ENCODE measurements around the gene PRKAG1. TPM values are rescaled to one million over a fixed set of nuclear protein-coding genes. Genes with fewer than 3 reads are reported as not detected.

Gene PRKAG1
- total RNA-seq, 1 experiment from 2014 or later, result 47.5 TPM

- no peak for DNase-seq
- Histone ChIP-seq H3K27me3 (ENCODE audit: low read length) (no peaks in the 10 kb centered on the region), H3K4me1 (ENCODE audit: low read length) (peaks cover 14% of the 10 kb centered on the region), H4K20me1 (ENCODE audit: insufficient read depth, low read depth, low read length) (peaks cover 35% of the 10 kb centered on the region), H3K4me3 (ENCODE audit: low read length) (no peak overlapping the region), H3K27ac (ENCODE audit: low read length) (no peak overlapping the region), H3K9me2 (replicated peaks; ENCODE audit: insufficient read depth, low read length) (no peaks in the 10 kb centered on the region), H3K9ac (ENCODE audit: low read length) (no peak overlapping the region), H3K9me3 (ENCODE audit: low read length) (no peaks in the 10 kb centered on the region), H3K79me2 (ENCODE audit: low read length) (peaks cover 42% of the 10 kb centered on the region), H3K4me2 (ENCODE audit: low read depth, low read length, poor library complexity, severe bottlenecking) (no peak overlapping the region), H3K36me3 (ENCODE audit: insufficient read depth, low read length) (peaks cover 39% of the 10 kb centered on the region), H2AFZ (ENCODE audit: low read length) (no peak overlapping the region)
Observed at GRCh38 chr12:49051777-49052438, 33.3 kb upstream of the PRKAG1 start.

GRCh38 chr12:49051373-49051764 is 32.8 kb upstream of the PRKAG1 start:
- Histone ChIP-seq H3K9me3 (ENCODE audit: low read length) (no peaks in the 10 kb centered on the region), H3K27me3 (ENCODE audit: low read length) (no peaks in the 10 kb centered on the region), H3K36me3 (ENCODE audit: insufficient read depth, low read length) (peaks cover 39% of the 10 kb centered on the region), H3K4me1 (ENCODE audit: low read length) (peaks cover 9% of the 10 kb centered on the region), H3K9ac (ENCODE audit: low read length) (no peak overlapping the region), H2AFZ (ENCODE audit: low read length) (no peak overlapping the region), H3K4me3 (ENCODE audit: low read length) (no peak overlapping the region), H4K20me1 (ENCODE audit: insufficient read depth, low read depth, low read length) (peaks cover 30% of the 10 kb centered on the region), H3K79me2 (ENCODE audit: low read length) (peaks cover 37% of the 10 kb centered on the region), H3K9me2 (replicated peaks; ENCODE audit: insufficient read depth, low read length) (no peaks in the 10 kb centered on the region), H3K27ac (ENCODE audit: low read length) (no peak overlapping the region), H3K4me2 (ENCODE audit: low read depth, low read length, poor library complexity, severe bottlenecking) (no peak overlapping the region)
- no peak for DNase-seq

- Histone ChIP-seq H3K36me3 (ENCODE audit: insufficient read depth, low read length) (peaks cover 45% of the 10 kb centered on the region), H4K20me1 (ENCODE audit: insufficient read depth, low read depth, low read length) (peaks cover 25% of the 10 kb centered on the region), H3K9me2 (replicated peaks; ENCODE audit: insufficient read depth, low read length) (no peaks in the 10 kb centered on the region), H2AFZ (ENCODE audit: low read length) (no peak overlapping the region), H3K4me3 (ENCODE audit: low read length) (no peak overlapping the region), H3K4me1 (ENCODE audit: low read length) (peaks cover 3% of the 10 kb centered on the region), H3K79me2 (ENCODE audit: low read length) (peaks cover 30% of the 10 kb centered on the region), H3K9me3 (ENCODE audit: low read length) (no peaks in the 10 kb centered on the region), H3K27ac (ENCODE audit: low read length) (no peak overlapping the region), H3K4me2 (ENCODE audit: low read depth, low read length, poor library complexity, severe bottlenecking) (no peak overlapping the region), H3K27me3 (ENCODE audit: low read length) (no peaks in the 10 kb centered on the region), H3K9ac (ENCODE audit: low read length) (no peak overlapping the region)
- no peak for DNase-seq
Observed at GRCh38 chr12:49050507-49051372, 32.2 kb upstream of the PRKAG1 start.

GRCh38 chr12:49049566-49050224 is 31.1 kb upstream of the PRKAG1 start:
- Histone ChIP-seq H3K27me3 (ENCODE audit: low read length) (no peaks in the 10 kb centered on the region), H3K9me2 (replicated peaks; ENCODE audit: insufficient read depth, low read length) (no peaks in the 10 kb centered on the region), H3K9me3 (ENCODE audit: low read length) (no peaks in the 10 kb centered on the region), H3K4me1 (ENCODE audit: low read length) (no peaks in the 10 kb centered on the region), H3K36me3 (ENCODE audit: insufficient read depth, low read length) (peaks cover 39% of the 10 kb centered on the region; the same call in 1 of the 2 replicates), H3K79me2 (ENCODE audit: low read length) (peaks cover 20% of the 10 kb centered on the region), H3K9ac (ENCODE audit: low read length) (no peak overlapping the region), H2AFZ (ENCODE audit: low read length) (no peak overlapping the region), H3K4me2 (ENCODE audit: low read depth, low read length, poor library complexity, severe bottlenecking) (no peak overlapping the region), H3K27ac (ENCODE audit: low read length) (no peak overlapping the region), H3K4me3 (ENCODE audit: low read length) (no peak overlapping the region), H4K20me1 (ENCODE audit: insufficient read depth, low read depth, low read length) (peaks cover 15% of the 10 kb centered on the region)
- no peak for DNase-seq

- Histone ChIP-seq H3K36me3 (ENCODE audit: insufficient read depth, low read length) (peaks cover 42% of the 10 kb centered on the region; the same call in 1 of the 2 replicates), H3K9me3 (ENCODE audit: low read length) (no peaks in the 10 kb centered on the region), H4K20me1 (ENCODE audit: insufficient read depth, low read depth, low read length) (peaks cover 7% of the 10 kb centered on the region; the same call in 1 of the 2 replicates), H3K79me2 (ENCODE audit: low read length) (peaks cover 13% of the 10 kb centered on the region), H3K4me1 (ENCODE audit: low read length) (no peaks in the 10 kb centered on the region), H3K27ac (ENCODE audit: low read length) (no peak overlapping the region), H2AFZ (ENCODE audit: low read length) (no peak overlapping the region), H3K9ac (ENCODE audit: low read length) (no peak overlapping the region), H3K4me2 (ENCODE audit: low read depth, low read length, poor library complexity, severe bottlenecking) (no peak overlapping the region), H3K27me3 (ENCODE audit: low read length) (no peaks in the 10 kb centered on the region), H3K9me2 (replicated peaks; ENCODE audit: insufficient read depth, low read length) (no peaks in the 10 kb centered on the region), H3K4me3 (ENCODE audit: low read length) (no peak overlapping the region)
- DNase-seq, result no peak
Observed at GRCh38 chr12:49048953-49049352, 30.4 kb upstream of the PRKAG1 start.

- Histone ChIP-seq H3K79me2 (ENCODE audit: low read length) (no peaks in the 10 kb centered on the region), H3K4me2 (ENCODE audit: low read depth, low read length, poor library complexity, severe bottlenecking) (no peak overlapping the region), H3K4me3 (ENCODE audit: low read length) (no peak overlapping the region), H3K9me2 (replicated peaks; ENCODE audit: insufficient read depth, low read length) (no peaks in the 10 kb centered on the region), H3K9ac (ENCODE audit: low read length) (no peak overlapping the region), H3K4me1 (ENCODE audit: low read length) (no peaks in the 10 kb centered on the region), H3K9me3 (ENCODE audit: low read length) (no peaks in the 10 kb centered on the region), H3K27ac (ENCODE audit: low read length) (no peak overlapping the region), H2AFZ (ENCODE audit: low read length) (no peak overlapping the region), H3K36me3 (ENCODE audit: insufficient read depth, low read length) (peaks cover 56% of the 10 kb centered on the region), H4K20me1 (ENCODE audit: insufficient read depth, low read depth, low read length) (no peaks in the 10 kb centered on the region), H3K27me3 (ENCODE audit: low read length) (no peaks in the 10 kb centered on the region)
- no peak for DNase-seq
Observed at GRCh38 chr12:49046129-49046895, 27.7 kb upstream of the PRKAG1 start.

GRCh38 chr12:49044660-49045059 is 26.1 kb upstream of the PRKAG1 start:
- H3K4me3 ChIP-seq (ENCODE audit: low read length), result no peak overlapping the region
- H3K27ac ChIP-seq (ENCODE audit: low read length), result no peak overlapping the region
- no peaks in the 10 kb centered on the region for H3K79me2 ChIP-seq (ENCODE audit: low read length)
- H3K9me2 ChIP-seq (replicated peaks; ENCODE audit: insufficient read depth, low read length), result no peaks in the 10 kb centered on the region
- peaks cover 49% of the 10 kb centered on the region for H3K36me3 ChIP-seq (ENCODE audit: insufficient read depth, low read length)
- H3K4me1 ChIP-seq (ENCODE audit: low read length), result no peaks in the 10 kb centered on the region
- no peak overlapping the region for H3K4me2 ChIP-seq (ENCODE audit: low read depth, low read length, poor library complexity, severe bottlenecking)
- no peak for DNase-seq
- H3K9me3 ChIP-seq (ENCODE audit: low read length), result no peaks in the 10 kb centered on the region
- no peak overlapping the region for H3K9ac ChIP-seq (ENCODE audit: low read length)
- H3K27me3 ChIP-seq (ENCODE audit: low read length), result no peaks in the 10 kb centered on the region
- no peaks in the 10 kb centered on the region for H4K20me1 ChIP-seq (ENCODE audit: insufficient read depth, low read depth, low read length)
- no peak overlapping the region for H2AFZ ChIP-seq (ENCODE audit: low read length)

All from Karpas-422 (cell line).